ENCODE measurements around the gene CRMP1.
"Not testable (repeated sequence)": the region's sequence is repeated elsewhere in the genome, so short reads cannot be mapped to it uniquely, and the experiment has no call there.

CRMP1 gene

GRCh38 chr4:5866841-5867813 lies 25.8 kb downstream of the CRMP1 start:
- no peak for DNase-seq (ENCODE audit: low read depth)
- no peak overlapping the region for H3K4me3 ChIP-seq (ENCODE audit: low read depth, low read length)

GRCh38 chr4:5865896-5866599 lies 26.8 kb downstream of the CRMP1 start:
- no peak overlapping the region for H3K4me3 ChIP-seq (ENCODE audit: low read depth, low read length)
- DNase-seq (ENCODE audit: low read depth): no peak

- DNase-seq (ENCODE audit: low read depth): peak; percentile 76
- H3K4me3 ChIP-seq (ENCODE audit: low read depth, low read length): no peak overlapping the region
These were observed 29.3 kb downstream of the CRMP1 start for GRCh38 chr4:5863461-5864113.

- H3K4me3 ChIP-seq (ENCODE audit: low read depth, low read length): no peak overlapping the region
- DNase-seq (ENCODE audit: low read depth): no peak
These were observed 34.7 kb downstream of the CRMP1 start for GRCh38 chr4:5858020-5858769.

GRCh38 chr4:5857199-5857598 lies 35.7 kb downstream of the CRMP1 start:
- no peak for DNase-seq (ENCODE audit: low read depth)
- no peak overlapping the region for H3K4me3 ChIP-seq (ENCODE audit: low read depth, low read length)

- not testable (repeated sequence) for H3K4me3 ChIP-seq (ENCODE audit: low read depth, low read length); DNase-seq (ENCODE audit: low read depth)
These were observed 36.5 kb downstream of the CRMP1 start for GRCh38 chr4:5856362-5856761.

- DNase-seq (ENCODE audit: low read depth): no peak
- H3K4me3 ChIP-seq (ENCODE audit: low read depth, low read length): no peak overlapping the region
These were observed 38.0 kb downstream of the CRMP1 start for GRCh38 chr4:5854929-5855328.

- no peak for DNase-seq (ENCODE audit: low read depth)
- H3K4me3 ChIP-seq (ENCODE audit: low read depth, low read length): no peak overlapping the region
These were observed 40.2 kb downstream of the CRMP1 start for GRCh38 chr4:5852523-5853202.

- DNase-seq (ENCODE audit: low read depth): no peak
- H3K4me3 ChIP-seq (ENCODE audit: low read depth, low read length): no peak overlapping the region
These were observed 41.1 kb downstream of the CRMP1 start for GRCh38 chr4:5851637-5852301.

GRCh38 chr4:5845035-5845905 lies 47.6 kb downstream of the CRMP1 start:
- H3K4me3 ChIP-seq (ENCODE audit: low read depth, low read length): no peak overlapping the region
- no peak for DNase-seq (ENCODE audit: low read depth)

GRCh38 chr4:5843573-5844530 lies 49.0 kb downstream of the CRMP1 start:
- H3K4me3 ChIP-seq (ENCODE audit: low read depth, low read length): no peak overlapping the region
- no peak for DNase-seq (ENCODE audit: low read depth)

- DNase-seq (ENCODE audit: low read depth): no peak
- no peak overlapping the region for H3K4me3 ChIP-seq (ENCODE audit: low read depth, low read length)
These were observed 50.4 kb downstream of the CRMP1 start for GRCh38 chr4:5842456-5842855.

GRCh38 chr4:5839751-5840674 lies 52.9 kb downstream of the CRMP1 start:
- DNase-seq (ENCODE audit: low read depth): no peak

GRCh38 chr4:5839332-5839731 lies 53.6 kb downstream of the CRMP1 start:
- no peak overlapping the region for H3K4me3 ChIP-seq (ENCODE audit: low read depth, low read length)
- no peak for DNase-seq (ENCODE audit: low read depth)

More at GRCh38 chr4:5839751-5840674, 52.9 kb downstream of the CRMP1 start:
- peak overlapping the region; percentile 9 for H3K4me3 ChIP-seq (ENCODE audit: low read depth, low read length)

- not testable (repeated sequence) for H3K4me3 ChIP-seq (ENCODE audit: low read depth, low read length); DNase-seq (ENCODE audit: low read depth)
These were observed 55.4 kb downstream of the CRMP1 start for GRCh38 chr4:5837483-5837882.

Data from skeletal muscle cell (primary cell).